Keratinocyte (primary cell): ENCODE results near the gene PXDN. TPM values are rescaled to one million over a fixed set of nuclear protein-coding genes. Genes with fewer than 3 reads are reported as not detected.

Source experiments
- DNase-seq: peaks from one replicate; pipeline ENCODE4 v3.0.0-alpha.2; 2011; ENCODE audit warnings: low read depth, missing footprints, low spot score
- FAIRE-seq: peaks from 2 replicates; lab custom pipeline; 2011; peaks lifted over from hg19 to GRCh38; lab: Jason Lieb, UNC
- H2AFZ ChIP-seq: 2 replicates; pipeline ENCODE4 v1.6.0; 2012; ENCODE audit warnings: low read length, control low read depth, inconsistent platforms; ENCODE audit not compliant: control insufficient read depth
- H3K27ac ChIP-seq: 2 replicates; pipeline ENCODE4 v1.5.1; 2011; ENCODE audit warnings: low read length; ENCODE audit not compliant: control insufficient read depth, insufficient read depth
- H3K27me3 ChIP-seq: 3 replicates; pipeline ENCODE4 v1.6.0; 2011; ENCODE audit warnings: low read length; ENCODE audit not compliant: control insufficient read depth, insufficient read depth; ENCODE audit errors: extremely low read depth
- H3K36me3 ChIP-seq, 2 experiments: 2 replicates in 1 of 2; 3 replicates in 1 of 2; pipeline ENCODE4 v1.5.1; 2011; ENCODE audit warnings: low read length in 2 of 2, mild to moderate bottlenecking in 1 of 2; ENCODE audit not compliant: control insufficient read depth in 2 of 2, insufficient read depth in 2 of 2; ENCODE audit errors: extremely low read depth in 1 of 2
- H3K4me1 ChIP-seq: 3 replicates; pipeline ENCODE4 v1.5.1; 2011; ENCODE audit warnings: low read length; ENCODE audit not compliant: control insufficient read depth, insufficient read depth; ENCODE audit errors: extremely low read depth
- H3K4me2 ChIP-seq: 3 replicates; pipeline ENCODE4 v1.6.0; 2011; ENCODE audit warnings: low read depth, low read length; ENCODE audit not compliant: control insufficient read depth, insufficient read depth; ENCODE audit errors: extremely low read depth
- H3K4me3 ChIP-seq, 3 experiments: fragments of 200-600 bp in 1 of 3; sonication (generic) in 1 of 3; 2 replicates in 2 of 3; 3 replicates in 1 of 3; pipeline ENCODE4 v1.5.1; 2011 to 2016; ENCODE audit warnings: low read length in 3 of 3, mild to moderate bottlenecking in 3 of 3, control low read depth in 2 of 3, inconsistent platforms in 1 of 3, low read depth in 1 of 3, mixed read lengths in 1 of 3, mixed run types in 1 of 3, moderate library complexity in 1 of 3; ENCODE audit not compliant: control insufficient read depth in 2 of 3, insufficient read depth in 2 of 3; ENCODE audit errors: extremely low read depth in 1 of 3
- H3K79me2 ChIP-seq: 2 replicates; pipeline ENCODE4 v1.6.0; 2012; ENCODE audit warnings: low read length; ENCODE audit not compliant: control insufficient read depth, insufficient read depth
- H3K9ac ChIP-seq: 3 replicates; pipeline ENCODE4 v1.6.0; 2011; ENCODE audit warnings: low read length; ENCODE audit not compliant: control insufficient read depth, insufficient read depth; ENCODE audit errors: extremely low read depth
- H3K9me1 ChIP-seq: 3 replicates; pipeline ENCODE4 v1.6.0; 2011; ENCODE audit warnings: low read length; ENCODE audit not compliant: control insufficient read depth, insufficient read depth; ENCODE audit errors: extremely low read depth
- H3K9me3 ChIP-seq: 2 replicates; pipeline ENCODE4 v1.5.1; 2012; ENCODE audit warnings: low read depth, low read length; ENCODE audit not compliant: control insufficient read depth
- H4K20me1 ChIP-seq: 3 replicates; pipeline ENCODE4 v1.6.0; 2011; ENCODE audit warnings: low read length; ENCODE audit not compliant: control insufficient read depth, insufficient read depth; ENCODE audit errors: extremely low read depth
- CTCF ChIP-seq, 3 experiments: IDR thresholded peaks in 1 of 3; conservative IDR thresholded peaks in 1 of 3; optimal IDR thresholded peaks in 1 of 3; 2 replicates in 2 of 3; 3 replicates in 1 of 3; pipeline versions ENCODE3 to v1.5.1; 2011; ENCODE audit warnings: low read length in 3 of 3, mild to moderate bottlenecking in 3 of 3, moderate library complexity in 2 of 3, control low read depth in 1 of 3, inconsistent platforms in 1 of 3; ENCODE audit not compliant: insufficient read depth in 2 of 3; ENCODE audit errors: extremely low read depth in 1 of 3
- EZH2 ChIP-seq: IDR thresholded peaks from one replicate; pipeline ENCODE4 v1.6.1; 2012; ENCODE audit warnings: inconsistent platforms, mild to moderate bottlenecking, low read length, moderate library complexity
- dilution Hi-C: fragments of 300-500 bp; cut with MboI; formaldehyde crosslinking; loops from one replicate; pipeline ENCODE4 v1.7.0; 2020; ENCODE audit warnings: low sequenced_read_pairs; ENCODE audit not compliant: extremely low pct_ligation_motif_present
- polyA plus RNA-seq, 5 experiments: library from polyadenylated mRNA; depleted of rRNA in 3 of 5; stranded (reverse) in 3 of 5; stranded (forward) in 1 of 5; unstranded in 1 of 5; fragments of >200 nt; gene quantifications; 1 replicate in 1 of 5; 2 replicates in 3 of 5; 3 replicates in 1 of 5; pipeline versions ENCODE4 v1.2.1 to v1.2.3, GENCODE V29; 2011 to 2012; ENCODE audit warnings: missing spikeins in 2 of 5, low read depth in 1 of 5, low replicate concordance in 1 of 5

PXDN gene
- polyA plus RNA-seq, 1 donor (not counting 4 experiments of a cell fraction or from before 2014, with no cell fraction given) = 36.7 TPM

- no peak overlapping the region for H3K4me2 ChIP-seq
- no peak overlapping the region for H3K4me3 ChIP-seq
- dilution Hi-C loops = no loop called here
- no peak overlapping the region for H3K9ac ChIP-seq
- H3K9me3 ChIP-seq = no peaks in the 10 kb centered on the region
- H3K79me2 ChIP-seq = no peaks in the 10 kb centered on the region
- DNase-seq (no peak), FAIRE-seq (no peak)
- no peak overlapping the region for H3K27ac ChIP-seq
- peaks cover 45% of the 10 kb centered on the region for H3K4me1 ChIP-seq
- no peaks in the 10 kb centered on the region for H3K27me3 ChIP-seq
- no peak for TF ChIP-seq CTCF (optimal IDR thresholded peaks at IDR 0.05 in 1 of 3, IDR thresholded peaks at IDR 0.05 in 1 of 3, conservative IDR thresholded peaks at IDR 0.05 in 1 of 3; ENCODE audit: extremely low read depth in 1 of 3, insufficient read depth in 2 of 3, low read length in 3 of 3)
- no peak for TF ChIP-seq EZH2
- H2AFZ ChIP-seq = no peak overlapping the region
- no peaks in the 10 kb centered on the region for H3K36me3 ChIP-seq
- no peaks in the 10 kb centered on the region for H4K20me1 ChIP-seq
- no peaks in the 10 kb centered on the region for H3K9me1 ChIP-seq
These were observed 116.5 kb downstream of the PXDN start for GRCh38 chr2:1627628-1628381.

- H3K9ac ChIP-seq = no peak overlapping the region
- H3K79me2 ChIP-seq = no peaks in the 10 kb centered on the region
- FAIRE-seq = no peak
- peaks cover 30% of the 10 kb centered on the region for H3K4me1 ChIP-seq
- H3K27me3 ChIP-seq = no peaks in the 10 kb centered on the region
- no peak overlapping the region for H3K4me2 ChIP-seq
- H3K27ac ChIP-seq = no peak overlapping the region
- H3K9me1 ChIP-seq = no peaks in the 10 kb centered on the region
- H3K4me3 ChIP-seq = no peak overlapping the region
- no peaks in the 10 kb centered on the region for H4K20me1 ChIP-seq
- H2AFZ ChIP-seq = no peak overlapping the region
- no peaks in the 10 kb centered on the region for H3K9me3 ChIP-seq
- dilution Hi-C loops = no loop called here
- no peaks in the 10 kb centered on the region for H3K36me3 ChIP-seq
- TF ChIP-seq EZH2 (no peak), CTCF (optimal IDR thresholded peaks at IDR 0.05 in 1 of 3, IDR thresholded peaks at IDR 0.05 in 1 of 3, conservative IDR thresholded peaks at IDR 0.05 in 1 of 3; ENCODE audit: extremely low read depth in 1 of 3, insufficient read depth in 2 of 3, low read length in 3 of 3) (no peak)
- DNase-seq = no peak
These were observed 118.0 kb downstream of the PXDN start for GRCh38 chr2:1626271-1626681.
